HG02678 (cell line): Measurements from ENCODE around the gene SMARCC1.
A peak's percentile ranks its signal among the peaks of the same experiment; 100 is the strongest.
"Not testable (repeated sequence)": the region's sequence is repeated elsewhere in the genome, so short reads cannot be mapped to it uniquely, and the experiment has no call there.

Source experiments
- ATAC-seq: cut with Tn5 transposase; IDR thresholded peaks from one replicate; pipeline ENCODE4 v1.9.1; 2021; ENCODE audit warnings: mild to moderate bottlenecking, moderate library complexity; ENCODE audit not compliant: unreplicated experiment

The SMARCC1 gene

DNA sequence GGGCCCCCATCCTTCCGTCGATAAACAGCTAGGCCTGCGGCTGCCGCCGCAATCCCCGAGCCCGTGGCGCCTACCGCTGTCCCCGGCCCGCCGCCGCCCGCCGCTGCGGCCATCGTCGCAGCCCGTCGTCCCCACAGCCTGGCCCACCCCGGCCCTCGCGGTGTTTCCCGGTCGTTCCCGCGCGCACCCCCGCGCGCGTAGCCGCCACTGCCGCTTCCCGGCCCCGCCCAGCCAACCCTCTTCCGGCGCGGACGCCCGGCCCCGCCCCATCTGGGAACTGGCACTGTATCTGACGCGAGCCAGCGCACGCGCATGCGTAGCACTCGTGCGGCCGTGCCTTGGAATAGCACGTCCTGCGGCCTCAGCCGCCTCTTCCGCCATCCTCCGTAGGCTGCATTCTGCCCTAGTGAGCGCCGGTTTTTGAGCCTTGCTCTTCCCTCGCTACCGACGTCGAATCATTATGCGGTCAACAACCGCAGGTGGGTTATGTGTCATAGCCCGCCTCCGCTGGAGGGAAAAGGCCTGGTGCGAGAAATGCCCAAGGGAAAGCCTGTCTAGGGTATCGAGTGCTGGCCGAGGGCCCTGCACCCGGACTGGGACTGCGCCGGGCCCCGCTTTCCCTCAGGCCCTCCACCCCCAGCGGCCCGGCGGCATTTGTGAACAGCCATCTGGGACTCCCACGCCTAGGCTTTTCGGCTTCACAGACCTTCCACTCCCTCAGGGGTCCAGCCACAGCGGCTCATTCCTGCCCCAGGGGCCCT, at the start of gene SMARCC1:
Gene SMARCC1 (minus strand): TSS at position 209 of the 761 bp plus-strand sequence. CDS start 96 bp downstream, at position 113.
- peak; percentile 79 for ATAC-seq

DNA sequence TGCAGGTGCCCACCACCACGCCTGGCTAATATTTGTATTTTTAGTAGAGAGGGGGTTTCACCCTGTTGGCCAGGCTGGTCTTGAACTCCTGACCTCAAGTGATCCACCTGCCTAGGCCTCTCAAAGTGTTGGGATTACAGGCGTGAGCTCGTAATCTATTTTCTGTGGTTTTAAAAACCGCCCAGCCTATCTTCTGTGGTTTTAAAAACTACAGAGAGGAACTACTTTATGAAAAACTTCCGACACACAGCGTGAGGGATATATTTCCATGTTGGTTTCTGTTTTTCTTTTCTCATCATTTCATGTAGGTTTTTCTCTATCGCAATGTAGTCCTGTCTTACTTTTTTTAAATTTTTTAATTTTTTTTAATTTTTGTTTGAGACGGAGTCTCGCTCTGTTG, 47.8 kb upstream of the SMARCC1 start:
- ATAC-seq = not testable (repeated sequence)

DNA sequence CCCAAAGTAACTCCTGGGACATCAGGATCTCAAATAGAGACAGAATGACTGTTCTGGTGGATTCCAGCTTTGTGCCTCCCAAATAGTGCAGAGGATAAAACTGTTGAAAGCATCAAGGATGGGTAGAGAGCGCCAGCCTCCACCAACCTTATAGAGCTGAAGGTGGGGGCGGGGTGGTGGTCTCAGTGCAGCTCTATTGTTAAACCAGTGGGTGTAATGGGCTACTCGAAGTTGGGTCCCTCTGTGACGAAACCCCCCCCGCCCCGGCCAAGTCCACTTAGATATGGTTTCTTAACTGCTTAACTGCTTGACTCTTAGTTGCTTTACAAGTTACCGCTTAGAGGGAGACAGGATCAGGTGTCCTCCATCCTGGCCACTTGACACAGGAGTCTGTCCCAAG, 43.9 kb upstream of the SMARCC1 start:
- ATAC-seq = no peak

DNA sequence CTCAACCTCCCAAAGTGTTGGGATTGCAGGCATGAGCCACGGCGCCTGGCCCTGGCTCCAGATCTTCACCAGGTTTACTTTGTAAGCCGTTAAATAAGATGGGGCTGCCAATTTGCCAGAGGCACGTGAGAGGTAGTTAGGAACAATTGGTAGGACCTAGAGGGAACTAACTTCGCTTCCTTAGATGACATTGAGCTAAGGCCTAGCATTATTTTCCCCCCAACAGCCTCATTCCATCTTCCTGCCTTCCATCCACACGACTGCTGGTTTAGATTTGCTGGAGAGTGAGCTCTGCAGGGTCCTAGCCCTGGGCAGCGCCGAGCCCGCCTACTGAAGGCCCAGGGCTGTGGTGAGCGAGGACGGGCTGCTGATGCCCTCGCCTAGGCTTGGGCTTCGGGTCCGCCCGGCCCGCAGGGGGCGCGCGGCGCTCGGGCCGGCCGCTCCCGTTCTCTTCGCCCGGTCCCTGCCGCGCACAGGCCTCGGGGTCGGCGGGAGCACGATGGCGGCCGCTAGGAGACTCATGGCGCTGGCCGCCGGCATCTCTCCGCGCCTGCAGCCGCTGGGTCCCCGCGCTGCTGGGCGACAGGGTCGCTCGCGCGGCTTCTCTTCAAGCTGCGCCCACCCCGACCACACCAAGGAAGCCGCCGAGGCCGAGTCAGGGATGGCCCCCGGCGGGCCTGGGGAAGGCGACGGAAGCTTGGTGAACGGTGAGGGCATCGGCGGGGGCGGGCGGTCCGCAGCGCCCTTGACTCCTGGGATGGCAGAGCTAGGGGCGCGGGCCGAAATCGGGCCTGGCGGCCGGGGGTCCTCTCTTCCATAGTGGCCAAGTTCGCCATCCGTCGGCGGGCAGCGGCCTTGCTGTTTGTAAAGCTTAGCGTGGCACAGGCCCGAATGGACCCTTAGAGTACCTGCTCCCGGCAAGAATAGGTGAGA, 43.1 kb upstream of the SMARCC1 start:
- ATAC-seq = peak; percentile 95

DNA sequence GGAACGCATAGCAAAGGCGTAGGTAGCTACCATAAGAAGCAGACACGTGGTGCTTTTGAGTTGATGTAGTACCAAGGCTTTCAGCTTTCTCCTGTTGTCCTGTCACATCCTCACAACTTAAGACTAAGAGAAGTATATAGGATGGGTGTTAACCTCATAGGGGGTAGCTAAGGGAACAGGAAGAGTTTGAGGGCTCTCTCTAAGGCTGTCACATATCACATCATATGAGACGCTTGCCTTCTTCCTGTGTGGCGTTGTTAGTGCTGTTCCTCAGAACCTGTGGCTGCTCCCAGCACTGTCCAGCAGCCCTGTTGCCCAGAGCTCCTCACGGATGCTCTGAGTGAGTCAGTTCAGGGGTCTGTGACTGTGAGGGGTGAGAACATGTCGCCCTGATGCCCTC, 35.9 kb upstream of the SMARCC1 start:
- no peak for ATAC-seq

DNA sequence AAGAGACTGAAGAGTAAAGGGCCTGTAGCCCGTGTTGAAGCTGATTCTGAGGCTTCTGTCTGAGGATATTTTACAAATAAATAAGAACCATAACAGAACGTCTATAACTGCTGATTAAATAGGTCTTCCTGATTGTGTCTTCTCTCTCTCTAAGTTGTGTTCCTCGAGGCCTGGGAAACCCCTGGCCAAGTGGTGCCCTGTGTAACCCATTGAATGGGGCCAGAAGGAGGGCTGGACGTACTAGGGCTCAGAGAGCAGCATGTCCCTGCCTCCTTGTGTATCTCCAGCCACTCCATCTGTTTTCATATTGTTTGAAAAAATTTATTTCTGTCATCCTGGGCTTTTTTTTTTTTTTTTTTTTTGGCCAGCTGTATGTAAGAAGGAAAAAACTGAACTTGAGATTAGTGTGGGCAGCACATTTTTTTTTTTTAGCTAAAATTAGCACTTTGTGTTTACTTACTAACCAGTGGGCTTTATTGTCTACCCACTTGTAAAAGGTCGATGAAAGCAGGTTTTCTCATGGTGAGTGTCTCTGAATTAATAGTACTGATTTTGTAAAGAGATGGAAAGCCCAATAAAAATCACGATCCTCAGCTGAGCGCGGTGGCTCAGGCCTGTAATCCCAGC, 32.0 kb upstream of the SMARCC1 start:
- ATAC-seq = no peak

DNA sequence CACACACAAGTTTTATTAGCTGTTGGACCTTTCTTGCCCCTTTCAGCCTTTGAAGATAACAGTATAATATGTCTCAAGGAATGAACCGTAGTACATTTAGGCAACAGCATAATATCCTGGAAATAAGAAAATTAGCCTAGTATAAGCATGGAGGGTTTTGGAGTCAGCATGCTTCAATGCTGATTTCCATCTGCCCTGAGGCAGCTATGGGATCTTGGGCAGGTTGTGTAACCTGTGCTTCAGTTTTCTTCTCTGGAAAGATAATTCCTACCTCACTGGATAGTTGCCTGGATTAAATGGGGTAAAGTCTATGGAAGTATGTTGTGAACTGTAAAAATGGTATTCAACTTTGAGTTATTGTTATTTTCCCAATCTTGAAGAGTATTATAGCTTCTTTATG, 22.9 kb upstream of the SMARCC1 start:
- ATAC-seq = no peak

DNA sequence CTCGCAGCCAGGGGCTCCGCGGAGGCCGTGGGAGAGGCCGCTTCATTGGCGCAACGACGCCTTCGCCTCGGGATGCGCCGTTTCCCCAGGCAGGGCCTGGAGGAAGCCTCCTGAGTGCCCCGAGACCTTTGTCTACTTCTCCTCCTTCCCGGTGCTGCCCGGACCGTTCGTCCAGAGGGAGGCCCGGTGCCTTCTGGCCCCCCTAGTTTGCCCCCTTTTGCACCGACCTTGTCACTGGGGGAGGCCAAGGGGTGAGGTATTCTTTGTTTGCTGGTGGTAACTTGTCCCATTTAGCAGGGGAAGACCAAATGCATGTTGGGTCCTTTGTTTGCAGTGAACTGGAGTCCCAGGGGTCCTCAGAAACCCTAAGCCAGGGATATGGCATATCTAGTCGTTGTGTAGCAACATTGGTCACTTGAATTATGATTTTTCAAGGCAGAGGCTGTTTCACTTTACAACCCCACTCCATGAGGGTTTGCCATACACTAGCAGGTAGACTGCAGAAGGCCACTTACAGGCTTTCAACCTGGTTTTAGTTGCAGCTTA, 21.9 kb upstream of the SMARCC1 start:
- ATAC-seq = no peak

DNA sequence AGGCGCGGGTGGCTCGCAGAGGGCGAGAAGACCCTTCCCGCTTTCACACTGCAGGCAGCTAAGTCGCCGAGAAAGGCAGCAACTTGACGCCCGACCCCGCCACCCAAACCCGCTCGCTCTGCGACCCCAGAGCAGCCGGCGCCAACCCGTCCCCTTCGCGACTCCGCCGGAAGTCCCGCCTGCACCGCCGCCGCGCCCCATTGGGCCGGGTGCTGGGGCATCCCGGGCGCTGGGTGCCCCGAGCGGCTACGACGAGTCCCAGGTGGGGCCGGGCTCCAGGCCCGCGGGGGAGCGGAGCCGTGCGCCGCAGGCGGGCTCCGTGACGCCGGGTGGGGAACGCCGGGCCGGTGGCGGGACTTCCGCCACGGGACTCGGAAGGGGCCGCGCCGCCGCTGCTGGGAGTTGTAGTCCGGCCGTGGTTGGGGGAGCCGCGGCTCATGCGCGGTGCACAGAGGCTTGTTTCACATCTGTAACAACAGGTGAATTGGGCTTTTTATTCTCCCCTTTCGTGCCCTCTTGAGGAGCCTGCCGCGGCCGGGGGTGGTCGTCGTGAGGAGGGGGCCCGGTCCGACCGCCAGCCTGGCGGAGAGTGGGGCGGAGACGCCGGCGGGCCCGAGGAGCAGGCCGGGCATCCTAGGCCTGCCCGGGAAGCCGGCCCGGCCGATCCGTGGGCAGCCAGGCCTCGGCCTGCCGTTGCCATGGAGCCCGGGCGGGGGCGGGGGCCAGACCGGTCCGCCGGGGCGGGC, 21.2 kb upstream of the SMARCC1 start, which contains the start of gene DHX30:
Gene DHX30 (plus strand): TSS at position 405 of the 746 bp plus-strand sequence. CDS start 7,546 bp downstream, outside the sequence.
- peak; percentile 87 for ATAC-seq

DNA sequence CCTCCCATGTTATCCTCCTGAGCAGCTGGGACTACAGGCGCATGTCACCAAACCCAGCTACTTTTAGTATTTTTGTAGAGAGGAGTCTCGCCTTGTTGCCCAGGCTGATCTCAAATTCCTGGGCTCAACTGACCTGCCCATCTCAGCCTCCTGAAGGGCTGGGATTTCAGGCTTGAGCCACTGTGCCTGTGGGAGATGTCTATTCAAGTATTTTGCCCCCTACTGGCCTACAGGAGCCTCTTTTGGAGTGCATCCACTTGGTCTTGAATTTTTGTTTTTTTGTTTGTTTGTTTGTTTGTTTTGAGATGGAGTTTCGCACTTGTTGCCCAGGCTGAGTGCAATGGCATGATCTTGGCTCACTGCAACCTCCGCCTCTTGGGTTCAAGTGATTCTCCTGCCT, 18.0 kb upstream of the SMARCC1 start:
- ATAC-seq = no peak

DNA sequence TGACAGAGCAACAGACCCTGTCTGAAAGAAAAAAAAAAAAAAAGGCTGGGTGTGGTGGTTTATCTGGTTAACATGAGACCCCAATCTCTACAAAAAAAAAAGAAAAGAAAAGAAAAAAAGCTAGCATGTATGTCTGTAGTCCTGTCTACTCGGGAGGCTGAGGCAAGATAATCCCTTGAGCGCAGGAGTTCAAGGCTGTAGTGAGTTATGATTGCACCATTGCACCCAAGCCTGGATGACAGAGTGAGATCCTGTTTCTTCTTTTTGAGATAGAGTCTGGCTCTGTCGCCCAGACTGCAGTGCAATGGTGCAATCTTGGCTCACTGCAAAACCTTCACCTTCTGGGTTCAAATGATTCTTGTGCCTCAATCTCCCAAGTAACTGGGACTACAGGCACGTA, 12.9 kb upstream of the SMARCC1 start:
- ATAC-seq = no peak

DNA sequence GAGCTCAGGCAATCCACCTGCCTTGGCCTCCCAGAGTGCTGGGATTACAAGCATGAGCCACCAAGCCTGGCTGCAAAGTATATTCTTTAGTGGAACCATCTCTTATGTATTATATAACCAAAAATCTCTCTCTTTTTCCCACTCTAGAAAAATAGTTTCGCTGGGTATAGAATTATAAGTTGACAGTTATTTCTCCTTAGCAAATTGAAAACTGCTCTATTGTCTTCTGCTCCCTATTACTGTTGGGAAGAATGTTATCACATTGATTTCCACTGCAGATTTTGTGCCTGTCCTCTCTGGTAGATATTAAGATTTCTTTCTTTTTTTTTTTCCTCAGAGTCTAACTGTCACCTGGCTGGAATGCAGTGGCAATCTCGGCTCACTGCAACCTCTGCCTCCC, 11.0 kb upstream of the SMARCC1 start:
- no peak for ATAC-seq

DNA sequence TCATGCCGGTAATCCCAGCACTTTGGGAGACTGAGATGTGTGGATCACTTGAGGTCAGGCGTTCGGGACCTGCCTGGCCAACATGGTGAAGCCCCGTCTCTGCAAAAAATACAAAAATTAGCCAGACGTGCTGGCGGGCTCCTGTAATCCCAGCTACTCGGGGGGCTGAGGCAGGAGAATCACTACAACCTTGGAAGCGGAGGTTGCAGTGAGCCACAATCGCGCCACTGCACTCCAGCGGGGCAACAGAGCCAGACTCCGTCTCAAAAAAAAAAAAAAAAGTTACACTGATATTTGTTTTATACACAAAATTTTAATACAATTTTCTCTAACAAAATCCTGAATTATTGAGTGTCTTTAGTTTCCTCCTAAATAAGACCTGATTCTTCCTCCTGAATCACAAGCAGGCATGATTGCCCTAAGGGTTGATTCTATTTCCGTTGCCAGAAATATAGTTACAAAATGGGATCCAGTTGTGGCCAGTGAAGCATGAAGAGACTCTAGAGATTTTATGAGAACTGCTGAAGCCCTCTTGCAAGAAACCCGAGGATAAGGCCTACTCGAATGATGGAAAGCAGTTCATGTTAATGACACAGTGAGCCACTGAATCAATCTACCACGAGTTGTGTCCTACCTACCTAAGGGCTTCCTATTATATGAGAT, 9.6 kb upstream of the SMARCC1 start:
- no peak for ATAC-seq

DNA sequence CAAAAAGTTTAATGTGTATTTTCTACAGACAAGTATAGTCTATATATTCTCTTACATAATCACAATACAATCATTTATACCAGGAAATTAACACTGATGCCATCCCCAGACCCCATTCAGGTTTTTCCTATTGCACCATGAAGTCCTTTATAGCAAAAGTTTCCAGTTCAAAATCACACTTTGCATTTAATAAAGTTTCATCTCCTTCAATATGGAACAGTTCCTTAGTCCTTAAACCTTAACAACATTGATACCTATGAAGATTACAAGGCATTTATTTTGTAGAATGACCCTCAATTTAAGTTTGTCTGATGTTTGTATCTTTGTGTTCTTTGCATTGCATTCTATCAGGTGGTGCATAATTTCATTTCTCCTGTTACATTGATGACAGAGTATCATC, 2.0 kb upstream of the SMARCC1 start:
- ATAC-seq = no peak

DNA sequence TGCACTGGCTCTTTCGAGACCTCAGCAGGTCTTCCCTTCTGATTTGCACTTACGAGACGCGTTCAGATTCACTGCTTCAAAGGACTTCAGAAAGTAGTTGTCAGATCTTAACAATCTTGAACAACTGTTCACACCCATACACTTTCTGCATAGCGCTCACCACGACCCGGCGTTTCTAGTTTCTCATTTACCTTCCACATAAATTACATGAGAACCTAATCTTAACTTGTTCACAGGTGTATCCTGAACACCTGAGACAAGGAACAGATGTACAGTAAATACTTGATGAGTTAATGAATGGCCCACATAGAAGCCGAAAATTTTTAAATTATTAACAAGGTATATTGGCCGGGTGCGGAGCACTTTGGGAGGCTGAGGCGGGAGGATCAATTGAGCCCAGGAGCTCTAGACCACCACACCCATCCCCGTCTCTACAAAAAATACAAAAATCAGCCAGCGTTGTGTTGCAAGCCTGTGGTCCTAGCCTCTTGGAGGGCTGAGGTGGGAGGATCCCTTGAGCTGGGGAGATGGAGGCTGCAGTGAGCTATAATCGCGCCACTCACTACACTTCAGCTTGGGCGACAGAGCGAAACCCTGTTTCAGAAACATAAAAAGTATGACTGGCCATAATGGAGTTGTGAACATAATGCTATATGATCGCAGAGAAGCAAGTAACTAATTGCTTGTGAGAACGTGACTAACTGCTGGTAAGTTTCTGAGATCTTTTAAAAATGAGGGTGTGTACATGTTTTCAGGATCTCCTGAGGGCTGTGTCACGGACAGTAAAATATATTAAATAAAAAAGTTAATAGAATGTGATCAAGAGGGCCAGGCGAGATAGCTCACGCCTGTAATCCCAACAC, 984 bp upstream of the SMARCC1 start:
- peak; percentile 7 for ATAC-seq

DNA sequence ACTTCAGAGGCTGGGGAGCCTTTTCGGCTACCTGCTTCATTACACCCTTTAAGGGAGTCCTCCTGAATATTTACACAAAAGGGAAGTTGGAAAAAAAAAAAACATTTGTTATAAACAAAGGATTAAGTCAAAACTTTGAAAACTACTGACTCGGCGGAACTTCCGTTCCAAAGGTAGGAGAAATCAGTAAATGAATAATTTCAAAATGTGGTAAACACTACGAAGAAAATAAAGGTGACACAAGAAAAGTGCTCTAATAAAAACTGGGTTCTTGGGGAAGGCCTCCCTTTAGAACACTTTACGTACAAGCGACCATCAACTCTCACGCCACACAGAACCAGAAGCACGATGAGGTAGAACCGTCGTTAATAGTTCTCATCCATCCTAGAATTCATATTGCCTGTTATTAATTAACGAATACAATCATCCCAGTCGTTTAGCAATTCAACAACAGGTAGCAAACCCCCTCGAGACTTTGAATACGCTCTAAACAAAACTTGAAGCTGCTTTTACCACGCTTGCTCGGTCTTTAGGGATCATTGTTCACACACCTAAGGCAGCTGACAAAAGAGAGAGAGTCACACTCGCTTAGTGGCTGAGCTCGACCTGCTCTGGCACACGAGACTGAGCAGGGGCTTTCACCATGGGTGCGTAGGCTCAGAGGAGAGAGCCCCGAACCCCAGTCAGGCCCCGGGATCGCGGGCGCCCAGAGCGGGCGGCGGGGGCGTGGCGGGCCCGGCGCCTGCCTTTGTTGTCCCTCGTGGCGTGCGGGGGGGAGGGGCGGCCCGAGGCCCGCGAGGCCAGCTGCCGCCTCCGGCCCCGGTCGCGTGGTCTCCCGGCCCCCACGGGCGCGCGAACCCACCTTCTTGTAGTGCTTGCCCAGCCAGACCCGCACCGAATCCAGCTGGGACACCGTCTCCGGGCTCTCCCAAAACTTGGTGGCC, 680 bp downstream of the SMARCC1 start:
- peak; percentile 34 for ATAC-seq

DNA sequence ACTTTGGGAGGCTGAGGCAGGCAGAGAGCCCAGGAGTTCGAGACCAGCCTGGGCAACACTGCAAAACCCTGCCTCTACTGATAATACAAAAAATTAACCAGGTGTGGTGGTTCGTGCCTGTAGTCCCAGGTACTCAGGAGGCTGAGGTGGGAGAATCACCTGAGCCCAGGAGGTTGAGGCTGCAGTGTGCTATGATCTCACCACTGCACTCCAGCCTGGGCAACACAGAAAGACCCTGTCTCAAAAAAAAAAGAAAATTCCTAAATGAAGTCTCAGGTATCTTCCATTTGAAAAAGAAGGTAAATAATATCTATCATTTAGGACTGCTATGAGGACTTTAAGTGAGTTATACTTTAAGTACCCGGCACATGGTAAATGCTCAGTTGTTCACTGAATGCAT, 2.9 kb downstream of the SMARCC1 start:
- no peak for ATAC-seq

DNA sequence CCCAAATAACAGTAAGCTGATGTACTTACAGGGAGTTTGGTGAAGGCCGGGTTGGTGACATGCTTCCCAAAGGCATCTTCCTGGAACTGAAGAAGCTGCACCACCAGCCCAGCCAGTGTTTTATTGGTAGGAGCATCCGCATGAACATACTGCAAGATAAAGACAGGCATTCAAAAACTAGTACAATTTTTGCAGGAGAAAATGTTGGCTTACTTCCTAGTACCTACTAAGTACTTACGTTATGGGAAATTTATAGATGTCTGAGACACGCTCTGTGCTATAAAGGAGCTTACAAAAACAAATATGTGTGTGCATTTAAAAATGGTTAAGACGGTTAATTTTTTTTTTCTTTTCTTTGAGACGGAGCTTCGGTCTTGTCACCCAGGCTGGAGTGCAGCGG, 8.9 kb downstream of the SMARCC1 start:
- no peak for ATAC-seq
